GM18868 (cell line): ENCODE results near the gene PDXDC1.
"Not testable (repeated sequence)": the region's sequence is repeated elsewhere in the genome, so short reads cannot be mapped to it uniquely, and the experiment has no call there.

Source experiments
- ATAC-seq: cut with Tn5 transposase; IDR thresholded peaks from one replicate; pipeline ENCODE4 v1.9.1; 2021; ENCODE audit warnings: mild to moderate bottlenecking, moderate library complexity; ENCODE audit not compliant: unreplicated experiment

PDXDC1 gene

GRCh38 chr16:15008647-15009046 is 33.8 kb downstream of the PDXDC1 start:
- ATAC-seq = not testable (repeated sequence)

DNA sequence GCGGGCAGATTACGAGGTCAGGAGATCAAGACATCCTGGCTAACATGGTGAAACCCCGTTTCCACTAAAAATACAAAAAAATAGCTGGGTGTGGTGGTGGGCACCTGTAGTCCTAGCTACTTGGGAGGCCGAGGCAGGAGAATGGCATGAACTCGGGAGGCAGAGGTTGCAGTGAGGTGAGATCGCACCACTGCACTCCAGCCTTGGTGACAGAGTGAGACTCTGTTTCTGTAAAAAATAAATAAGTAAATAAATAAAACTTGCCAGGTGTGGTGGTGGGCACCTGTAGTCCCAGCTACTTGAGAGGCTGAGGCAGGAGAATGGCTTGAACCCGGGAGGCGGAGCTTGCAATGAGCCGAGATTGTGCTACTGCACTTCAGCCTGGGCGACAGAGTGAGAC is 38.1 kb downstream of the PDXDC1 start:
- ATAC-seq = not testable (repeated sequence)

DNA sequence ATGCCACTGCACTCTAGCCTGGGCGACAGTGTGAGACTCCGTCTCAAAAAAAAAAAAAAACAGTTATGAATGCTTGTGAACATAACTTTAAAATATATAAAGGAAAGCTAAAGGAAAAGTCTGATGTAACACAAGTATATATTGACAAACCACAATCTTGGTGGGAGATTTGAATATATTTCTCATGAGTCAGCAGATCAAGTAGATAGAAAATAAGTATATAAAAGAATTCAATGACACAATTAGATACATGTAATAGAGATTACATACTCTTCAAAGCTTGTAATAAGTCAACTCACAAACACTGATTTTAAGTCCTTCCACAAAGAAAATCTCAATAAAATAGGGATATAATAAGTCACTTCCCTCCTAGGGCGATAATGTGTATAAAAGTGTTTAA is 40.8 kb downstream of the PDXDC1 start:
- ATAC-seq = not testable (repeated sequence)

DNA sequence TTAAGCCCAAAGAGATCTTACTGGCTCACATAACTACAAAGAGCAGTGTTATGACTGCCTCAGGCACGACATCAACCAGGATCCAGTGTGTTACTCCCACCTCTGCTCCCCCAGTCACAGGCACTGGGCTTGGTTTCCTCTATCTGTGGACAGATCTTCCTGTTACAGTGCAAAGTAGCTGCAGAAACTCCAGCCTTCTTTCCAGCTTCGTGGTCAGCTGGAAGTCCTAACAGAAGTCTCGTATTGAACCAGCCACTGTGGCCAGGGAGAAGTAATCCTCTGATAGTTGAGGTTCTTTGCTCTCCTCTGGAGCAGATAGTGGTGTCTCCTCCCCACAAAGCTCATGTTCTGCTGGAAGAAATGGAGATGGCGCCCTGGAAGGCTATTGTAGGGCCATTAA is 41.5 kb downstream of the PDXDC1 start:
- not testable (repeated sequence) for ATAC-seq

DNA sequence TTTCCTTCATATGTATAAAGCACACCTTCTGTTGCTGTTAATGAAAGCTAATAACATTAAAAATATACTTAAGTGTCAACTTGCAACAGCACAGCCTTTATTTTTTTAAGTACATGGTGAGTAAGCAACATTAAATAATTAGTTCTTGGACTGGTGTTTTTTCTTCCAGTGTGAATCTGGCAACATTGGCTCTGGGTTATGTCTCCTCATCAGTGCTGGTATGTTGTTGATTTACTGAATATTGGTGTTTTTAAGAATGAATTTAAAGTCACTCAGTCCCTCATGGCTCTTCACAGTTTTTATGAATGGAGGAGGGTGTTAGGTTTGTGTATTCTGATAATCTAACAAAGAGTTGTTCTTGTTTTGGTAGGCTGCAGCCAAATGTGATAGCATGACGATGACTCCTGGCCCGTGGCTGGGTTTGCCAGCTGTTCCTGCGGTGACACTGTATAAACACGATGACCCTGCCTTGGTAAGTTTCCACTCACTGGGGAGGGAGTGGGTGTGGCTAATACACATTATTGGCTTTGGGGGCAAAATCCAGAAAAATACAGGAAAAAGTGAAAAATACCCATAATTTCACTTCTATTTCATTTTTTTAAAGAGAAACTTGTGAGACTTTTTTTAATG is 42.2 kb downstream of the PDXDC1 start:
- ATAC-seq = not testable (repeated sequence)

GRCh38 chr16:15021429-15021828 is 46.6 kb downstream of the PDXDC1 start:
- ATAC-seq = not testable (repeated sequence)

GRCh38 chr16:15022194-15022593 is 47.4 kb downstream of the PDXDC1 start:
- peak; percentile 75 for ATAC-seq

- ATAC-seq = not testable (repeated sequence)
These were observed 48.7 kb downstream of the PDXDC1 start for GRCh38 chr16:15023381-15024077.

GRCh38 chr16:15024858-15025199 is 50.0 kb downstream of the PDXDC1 start:
- not testable (repeated sequence) for ATAC-seq

- ATAC-seq = not testable (repeated sequence)
These were observed 50.6 kb downstream of the PDXDC1 start for GRCh38 chr16:15025234-15025951.

DNA sequence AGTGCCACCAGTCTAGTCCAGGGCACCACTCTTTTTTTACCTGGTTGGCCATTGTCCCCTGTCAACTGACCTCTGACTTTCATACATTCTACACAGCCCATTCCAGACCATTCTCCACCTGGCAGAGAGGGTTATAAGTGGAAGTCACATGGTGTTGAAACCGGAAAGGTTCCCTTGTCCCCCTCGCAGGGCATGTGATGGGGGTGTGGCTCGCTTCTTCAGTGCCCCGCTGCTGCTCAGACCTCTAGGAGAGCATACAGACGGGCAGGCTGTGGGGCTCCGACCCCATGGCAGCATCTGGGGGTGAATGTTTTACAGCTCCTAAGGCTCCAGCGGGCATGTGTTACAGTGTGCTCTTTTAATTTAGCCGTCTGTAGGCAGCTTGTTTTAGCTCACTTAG is 52.2 kb downstream of the PDXDC1 start:
- ATAC-seq = not testable (repeated sequence)

- ATAC-seq = not testable (repeated sequence)
These were observed 52.9 kb downstream of the PDXDC1 start for GRCh38 chr16:15027503-15028344.

DNA sequence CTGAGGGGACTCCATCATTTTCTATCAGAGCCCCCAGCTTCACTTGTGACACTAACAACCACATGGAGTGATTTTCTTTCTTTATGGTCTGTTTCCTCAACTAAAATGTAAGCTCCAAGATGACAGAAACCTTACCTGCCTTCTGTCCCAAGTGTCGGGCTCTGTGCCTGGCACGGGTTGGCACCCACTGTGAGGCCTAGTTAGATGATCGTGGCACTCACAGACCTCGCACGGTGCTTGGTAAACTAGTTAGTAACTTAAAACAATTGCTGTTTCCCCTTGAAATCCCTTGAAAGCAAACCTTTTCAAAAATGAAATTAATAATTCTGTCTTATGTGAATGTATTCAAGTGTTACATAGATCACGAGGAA is 53.5 kb downstream of the PDXDC1 start:
- not testable (repeated sequence) for ATAC-seq

DNA sequence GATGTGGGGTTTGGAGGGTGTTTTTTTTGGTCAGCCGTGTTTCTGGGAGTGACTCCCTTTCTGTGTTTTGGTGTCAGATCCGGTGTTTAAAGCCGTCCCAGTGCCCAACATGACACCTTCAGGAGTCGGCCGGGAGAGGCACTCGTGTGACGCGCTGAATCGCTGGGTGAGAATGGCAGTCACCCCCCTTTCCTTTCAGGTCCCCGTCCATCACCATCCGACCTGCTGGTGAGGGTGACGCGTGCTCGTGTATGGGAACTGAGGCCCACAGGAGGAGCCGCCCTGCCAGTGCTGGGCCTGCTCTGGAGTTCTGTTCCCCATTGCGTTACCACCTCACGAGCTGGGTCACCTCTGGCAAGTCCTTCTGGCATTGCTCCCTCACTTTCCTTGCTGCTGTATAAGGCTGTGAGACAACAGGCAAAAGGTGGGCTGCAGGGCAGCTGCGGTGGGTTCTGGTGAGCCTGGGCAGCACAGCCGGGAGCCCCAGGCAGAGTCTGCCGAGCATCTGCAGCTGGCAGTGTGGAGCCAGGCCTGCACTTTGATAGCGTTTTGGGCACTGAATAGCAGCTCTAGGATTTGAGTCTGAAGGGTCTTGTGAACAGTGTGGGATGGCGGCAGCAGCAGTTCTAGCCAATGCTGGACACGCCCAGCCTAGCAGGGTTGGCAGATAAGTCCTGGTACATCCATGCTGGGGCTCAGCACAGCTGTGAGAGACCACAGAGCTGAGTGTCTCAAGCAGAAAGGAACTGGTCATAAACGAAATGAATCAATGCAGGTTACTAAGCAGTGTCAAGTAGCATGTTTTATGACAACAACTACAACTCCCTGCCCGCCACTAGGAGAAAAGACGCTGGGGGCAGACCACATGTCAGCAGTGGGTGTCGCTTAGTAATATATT is 54.2 kb downstream of the PDXDC1 start:
- not testable (repeated sequence) for ATAC-seq

GRCh38 chr16:15029749-15030148 is 54.9 kb downstream of the PDXDC1 start:
- ATAC-seq = not testable (repeated sequence)

- ATAC-seq = no peak
These were observed 56.4 kb downstream of the PDXDC1 start for GRCh38 chr16:15031179-15031578.

DNA sequence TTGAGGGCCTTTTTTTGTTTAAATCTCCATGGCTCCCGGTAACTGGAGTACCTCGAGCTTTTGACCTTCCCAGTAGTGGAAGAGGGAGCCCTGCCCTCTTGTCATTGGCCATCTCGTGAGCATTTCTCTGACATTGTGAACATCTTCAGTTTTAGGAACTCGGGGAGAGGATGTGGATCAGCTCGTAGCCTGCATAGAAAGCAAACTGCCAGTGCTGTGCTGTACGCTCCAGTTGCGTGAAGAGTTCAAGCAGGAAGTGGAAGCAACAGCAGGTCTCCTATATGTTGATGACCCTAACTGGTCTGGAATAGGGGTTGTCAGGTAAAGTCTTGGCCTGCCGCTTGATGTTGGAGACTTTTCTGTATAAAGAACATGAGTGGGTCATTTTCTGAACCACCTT is 56.8 kb downstream of the PDXDC1 start:
- ATAC-seq = no peak

DNA sequence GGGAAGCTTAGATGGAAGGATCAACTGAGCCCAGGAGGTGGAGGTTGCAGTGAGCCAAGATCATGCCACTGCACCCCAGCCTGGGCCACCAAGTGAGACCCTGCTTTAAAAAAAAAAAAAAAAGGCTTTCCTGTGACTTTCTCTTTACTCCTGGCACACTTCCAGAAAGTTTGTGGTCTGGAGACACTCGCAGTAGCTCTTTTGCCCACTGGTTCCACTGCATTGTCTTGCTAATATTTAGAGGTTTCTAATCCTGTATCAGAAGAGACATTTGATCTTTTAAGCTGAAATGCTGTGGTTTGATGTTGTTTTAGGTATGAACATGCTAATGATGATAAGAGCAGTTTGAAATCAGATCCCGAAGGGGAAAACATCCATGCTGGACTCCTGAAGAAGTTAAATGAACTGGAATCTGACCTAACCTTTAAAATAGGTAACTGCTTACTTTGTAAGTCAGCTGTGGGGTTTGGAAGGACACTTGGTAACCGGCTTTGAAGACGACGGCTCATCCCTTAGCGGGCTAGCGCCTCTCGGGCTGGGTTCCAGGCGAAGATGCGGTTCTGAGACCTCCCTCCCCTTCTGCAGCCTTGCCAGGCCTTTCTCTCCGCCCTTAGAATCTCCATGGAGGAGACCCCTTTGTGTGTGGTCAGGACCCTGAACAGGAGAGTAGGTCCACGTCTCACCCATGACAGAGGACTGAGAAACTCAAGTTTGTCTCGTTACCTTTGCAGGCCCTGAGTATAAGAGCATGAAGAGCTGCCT is 57.9 kb downstream of the PDXDC1 start:
- ATAC-seq = no peak

DNA sequence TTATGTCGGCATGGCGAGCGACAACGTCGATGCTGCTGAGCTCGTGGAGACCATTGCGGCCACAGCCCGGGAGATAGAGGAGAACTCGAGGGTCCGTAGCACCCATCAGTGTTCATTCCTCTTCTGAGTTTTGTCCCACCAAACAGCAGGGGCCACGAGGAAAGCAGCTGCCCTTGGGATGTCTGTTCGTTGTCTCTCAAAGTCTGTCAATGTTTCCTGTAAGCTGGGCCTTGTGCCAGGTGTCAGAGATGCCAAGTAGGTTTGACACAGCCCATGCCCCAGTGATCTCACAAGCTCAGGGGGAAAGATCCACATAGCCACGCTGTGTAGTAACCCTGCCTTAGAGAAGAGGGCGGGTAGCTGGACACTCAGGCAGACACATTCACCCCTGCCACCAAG is 58.5 kb downstream of the PDXDC1 start:
- no peak for ATAC-seq
